Smooth muscle cell (in vitro differentiated cells): ENCODE results near the gene NDUFAF3. TPM values are rescaled to one million over a fixed set of nuclear protein-coding genes. Genes with fewer than 3 reads are reported as not detected.

Experiments used
- DNase-seq: peaks from one replicate; lab custom pipeline; 2025; ENCODE audit not compliant: unreplicated experiment; lab: John Stamatoyannopoulos, UW
- H2AFZ ChIP-seq: fragments of 200-600 bp; sonication (generic); 2 replicates; pipeline ENCODE4 v1.6.0; 2016; ENCODE audit warnings: antibody characterized with exemption, low read depth, mild to moderate bottlenecking
- H3F3A ChIP-seq: fragments of 200-600 bp; sonication (generic); 2 replicates; pipeline ENCODE4 v1.6.0; 2017; ENCODE audit warnings: antibody characterized with exemption, low read depth
- H3K27ac ChIP-seq: fragments of 200-600 bp; sonication (generic); 2 replicates; pipeline ENCODE4 v1.5.1; 2016; ENCODE audit warnings: low read depth, mild to moderate bottlenecking
- H3K27me3 ChIP-seq: fragments of 200-600 bp; sonication (generic); 2 replicates; pipeline ENCODE4 v1.6.1; 2016; ENCODE audit warnings: low read depth, mild to moderate bottlenecking
- H3K36me3 ChIP-seq: fragments of 200-600 bp; sonication (generic); 2 replicates; pipeline ENCODE4 v1.5.1; 2016; ENCODE audit warnings: low read depth
- H3K4me1 ChIP-seq: fragments of 200-600 bp; sonication (generic); 2 replicates; pipeline ENCODE4 v1.5.1; 2016; ENCODE audit warnings: low read depth
- H3K4me2 ChIP-seq: fragments of 200-600 bp; sonication (generic); 2 replicates; pipeline ENCODE4 v1.6.0; 2016; ENCODE audit warnings: mild to moderate bottlenecking
- H3K4me3 ChIP-seq: fragments of 200-600 bp; sonication (generic); 2 replicates; pipeline ENCODE4 v1.5.1; 2016; ENCODE audit warnings: mild to moderate bottlenecking
- H3K79me2 ChIP-seq: fragments of 200-600 bp; sonication (generic); 2 replicates; pipeline ENCODE4 v1.6.0; 2016; ENCODE audit warnings: low read depth, mild to moderate bottlenecking
- H3K9ac ChIP-seq: fragments of 200-600 bp; sonication (generic); 2 replicates; pipeline ENCODE4 v1.6.0; 2016; ENCODE audit warnings: low read depth
- H3K9me3 ChIP-seq: fragments of 200-600 bp; sonication (generic); replicated peaks from 2 replicates; pipeline ENCODE4 v1.5.1; 2016; ENCODE audit warnings: low read depth
- H4K20me1 ChIP-seq: fragments of 200-600 bp; sonication (generic); 2 replicates; pipeline ENCODE4 v1.6.0; 2016; ENCODE audit warnings: low read depth
- WGBS: methylation state at CpG from one replicate; pipeline ENCODE4 v1.1.7; 2016; ENCODE audit warnings: low lambda C conversion rate; 5-methylcytosine and 5-hydroxymethylcytosine counted together
- polyA plus RNA-seq: library from polyadenylated mRNA; unstranded; fragments of >200 nt; fragmentation: Nextera tagmentation; extraction: Ambion mirVana; gene quantifications from 2 replicates; pipeline ENCODE4 v1.2.1, GENCODE V29; 2016
- total RNA-seq: library from RNA; depleted of rRNA; stranded (reverse); fragments of >200 nt; gene quantifications from 2 replicates; pipeline ENCODE4 v1.2.3, GENCODE V29; 2014
- TF ChIP-seq, protein P1 (sequence below): fragments of 200-600 bp; sonication (generic); IDR thresholded peaks from 2 replicates; pipeline ENCODE4 v1.5.1; 2017; ENCODE audit warnings: borderline replicate concordance, mild to moderate bottlenecking, antibody characterized with exemption; ENCODE audit not compliant: insufficient read depth, poor library complexity, severe bottlenecking

The NDUFAF3 gene
- total and polyA plus RNA-seq, 2 experiments from 2014 or later: 124 to 175 TPM

DNA sequence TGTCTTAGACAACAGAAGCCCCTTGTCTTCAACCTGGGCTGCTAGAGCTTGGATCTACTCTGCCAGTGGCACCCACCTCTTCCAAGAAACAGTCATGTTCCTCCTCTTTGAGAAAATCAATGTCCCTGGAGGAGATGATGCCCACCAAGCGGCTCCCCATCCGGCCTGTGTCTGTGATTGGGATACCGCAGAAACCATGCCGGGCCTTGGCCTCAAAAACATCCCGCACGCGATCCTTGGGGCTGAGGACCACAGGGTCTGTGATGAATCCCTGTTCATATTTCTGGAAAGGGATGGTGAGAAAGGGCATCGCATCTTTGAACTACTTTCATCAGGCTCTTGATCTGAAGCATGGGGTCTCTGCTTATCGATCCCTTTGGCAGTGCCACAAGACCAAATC lies 5.7 kb downstream of the NDUFAF3 start:
- H3K27me3 ChIP-seq: no peaks in the 10 kb centered on the region
- H3K4me2 ChIP-seq: peak overlapping the region; percentile 95
- no peak overlapping the region for H3K9ac ChIP-seq
- no peaks in the 10 kb centered on the region for H3K9me3 ChIP-seq
- H2AFZ ChIP-seq: no peak overlapping the region
- H3K4me1 ChIP-seq: peaks cover 18% of the 10 kb centered on the region
- H3K79me2 ChIP-seq: peaks cover 35% of the 10 kb centered on the region
- H3F3A ChIP-seq: peaks cover 34% of the 10 kb centered on the region
- DNase-seq: no peak
- no peak overlapping the region for H3K4me3 ChIP-seq
- TF ChIP-seq, protein P1, sequence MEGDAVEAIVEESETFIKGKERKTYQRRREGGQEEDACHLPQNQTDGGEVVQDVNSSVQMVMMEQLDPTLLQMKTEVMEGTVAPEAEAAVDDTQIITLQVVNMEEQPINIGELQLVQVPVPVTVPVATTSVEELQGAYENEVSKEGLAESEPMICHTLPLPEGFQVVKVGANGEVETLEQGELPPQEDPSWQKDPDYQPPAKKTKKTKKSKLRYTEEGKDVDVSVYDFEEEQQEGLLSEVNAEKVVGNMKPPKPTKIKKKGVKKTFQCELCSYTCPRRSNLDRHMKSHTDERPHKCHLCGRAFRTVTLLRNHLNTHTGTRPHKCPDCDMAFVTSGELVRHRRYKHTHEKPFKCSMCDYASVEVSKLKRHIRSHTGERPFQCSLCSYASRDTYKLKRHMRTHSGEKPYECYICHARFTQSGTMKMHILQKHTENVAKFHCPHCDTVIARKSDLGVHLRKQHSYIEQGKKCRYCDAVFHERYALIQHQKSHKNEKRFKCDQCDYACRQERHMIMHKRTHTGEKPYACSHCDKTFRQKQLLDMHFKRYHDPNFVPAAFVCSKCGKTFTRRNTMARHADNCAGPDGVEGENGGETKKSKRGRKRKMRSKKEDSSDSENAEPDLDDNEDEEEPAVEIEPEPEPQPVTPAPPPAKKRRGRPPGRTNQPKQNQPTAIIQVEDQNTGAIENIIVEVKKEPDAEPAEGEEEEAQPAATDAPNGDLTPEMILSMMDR: no peak
- no peaks in the 10 kb centered on the region for H3K36me3 ChIP-seq
- peak overlapping the region; percentile 91 for H3K27ac ChIP-seq
- H4K20me1 ChIP-seq: peaks cover 6% of the 10 kb centered on the region
- 98% methylated on average over 9 of the region's 9 CpGs for WGBS

DNA sequence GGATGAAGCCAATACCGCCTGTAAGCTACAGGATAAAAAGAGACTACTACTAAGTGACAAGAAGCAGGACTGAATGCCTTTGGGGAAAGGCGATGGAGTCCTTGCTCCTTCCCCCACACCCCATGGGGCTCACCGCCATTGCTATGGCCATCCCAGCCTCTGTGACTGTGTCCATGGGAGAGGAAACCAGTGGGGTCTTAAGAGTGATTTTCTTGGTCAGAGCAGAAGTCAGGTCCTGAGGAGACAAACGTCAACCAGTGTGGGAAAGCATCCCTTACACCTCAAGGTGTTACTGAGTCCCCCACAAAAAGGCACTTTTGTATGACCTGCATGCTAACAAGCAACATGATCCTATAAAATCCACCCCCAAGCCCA lies 6.4 kb downstream of the NDUFAF3 start:
- Histone ChIP-seq H3K4me3 (peak overlapping the region; percentile 79), H3F3A (peaks cover 32% of the 10 kb centered on the region), H3K27me3 (no peaks in the 10 kb centered on the region), H2AFZ (no peak overlapping the region), H3K36me3 (no peaks in the 10 kb centered on the region), H3K9me3 (no peaks in the 10 kb centered on the region), H3K4me1 (peaks cover 11% of the 10 kb centered on the region), H3K9ac (peak overlapping the region; percentile 94), H3K79me2 (peaks cover 28% of the 10 kb centered on the region), H3K4me2 (peak overlapping the region; percentile 95), H4K20me1 (no peaks in the 10 kb centered on the region), H3K27ac (peak overlapping the region; percentile 91)
- TF ChIP-seq, protein P1: no peak
- WGBS: 94% methylated on average over 4 of the region's 4 CpGs
- no peak for DNase-seq

DNA sequence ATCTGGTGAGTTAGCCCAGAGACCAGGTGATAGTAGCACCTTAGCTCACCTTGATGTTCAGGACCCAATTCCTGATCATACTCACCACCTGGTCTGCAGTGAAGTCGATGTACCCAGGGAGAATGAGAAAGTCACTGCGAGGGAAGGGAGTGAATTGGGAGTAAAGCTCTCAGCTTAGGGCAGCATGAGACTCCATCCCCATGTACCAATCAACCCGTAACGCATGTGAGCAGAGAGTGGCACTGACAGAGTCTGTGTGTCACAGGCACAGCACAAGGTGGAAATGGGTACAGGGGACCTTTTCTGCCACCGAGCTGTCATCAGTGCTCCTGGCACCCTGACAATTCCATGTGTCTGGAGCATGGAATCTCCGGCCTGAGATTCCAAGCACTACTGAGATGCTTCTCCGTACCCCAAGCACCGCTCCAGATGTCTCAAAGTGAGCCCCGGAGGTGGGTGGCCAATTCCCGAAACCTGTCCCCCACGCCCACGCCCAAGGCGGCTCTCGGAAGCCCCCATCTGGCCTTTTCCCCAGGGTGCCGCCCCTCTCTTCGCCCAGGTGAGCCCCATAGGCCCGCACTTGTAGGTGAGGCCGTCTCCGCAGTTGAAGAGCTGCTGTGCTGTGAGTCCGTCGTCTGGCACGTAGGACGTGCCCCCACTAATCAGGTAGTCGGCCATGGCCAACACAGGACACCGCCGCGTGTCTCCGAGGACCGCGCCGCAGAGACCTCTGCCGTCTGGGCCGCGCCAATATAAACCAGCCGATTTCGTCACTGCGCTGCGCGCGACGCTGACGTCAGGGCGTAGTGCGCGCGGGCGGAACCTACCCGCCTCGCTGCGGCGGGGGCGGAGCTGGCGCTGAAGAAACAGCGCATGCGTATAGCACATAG lies 7.0 kb downstream of the NDUFAF3 start, which contains the start of gene IMPDH2:
Gene IMPDH2 (minus strand): TSS at position 726 of the 890 bp plus-strand sequence. CDS start 48 bp downstream, at position 678.
- H3K27ac ChIP-seq: peak within 1 kb of the TSS; percentile 91
- H3F3A ChIP-seq: peaks cover 35% of the 10 kb centered on the region
- peak within 1 kb of the TSS; percentile 95 for H3K4me2 ChIP-seq
- TF ChIP-seq, protein P1: no peak
- peak within 1 kb of the TSS; percentile 94 for H3K9ac ChIP-seq
- no peak within 1 kb of the TSS for H2AFZ ChIP-seq
- H4K20me1 ChIP-seq: no peaks in the 10 kb centered on the region
- 8% methylated on average over 54 of the region's 55 CpGs for WGBS
- H3K4me3 ChIP-seq: peak within 1 kb of the TSS; percentile 79
- H3K9me3 ChIP-seq: no peaks in the 10 kb centered on the region
- H3K36me3 ChIP-seq: no peaks in the 10 kb centered on the region
- peaks cover 10% of the 10 kb centered on the region for H3K4me1 ChIP-seq
- peaks cover 28% of the 10 kb centered on the region for H3K79me2 ChIP-seq
- no peaks in the 10 kb centered on the region for H3K27me3 ChIP-seq
- peak; percentile 74 for DNase-seq
